IMR-90 (cell line): ENCODE data around the gene HYAL1.

Experiments
- BHLHE40 ChIP-seq: fragments of 150-350 bp; IDR thresholded peaks from 2 replicates; pipeline ENCODE4 v1.6.1; 2016; ENCODE audit warnings: mild to moderate bottlenecking, low read depth, low read length
- CEBPB ChIP-seq: IDR thresholded peaks from 2 replicates; pipeline ENCODE4 v1.6.1; 2012; ENCODE audit warnings: low read depth, low read length, improper control_type of control experiment
- CTCF ChIP-seq: conservative IDR thresholded peaks from 2 replicates; pipeline ENCODE4 v1.5.1; 2012; ENCODE audit warnings: mild to moderate bottlenecking, low read depth, low read length, improper control_type of control experiment
- ELK1 ChIP-seq: fragments of 150-350 bp; IDR thresholded peaks from 2 replicates; pipeline ENCODE4 v1.6.1; 2016; ENCODE audit warnings: low read depth, mild to moderate bottlenecking, low read length, moderate library complexity, borderline replicate concordance
- MAFK ChIP-seq: IDR thresholded peaks from 2 replicates; pipeline ENCODE4 v1.6.1; 2012; ENCODE audit warnings: low read depth, low read length, improper control_type of control experiment
- MAZ ChIP-seq: IDR thresholded peaks from 2 replicates; pipeline ENCODE4 v1.6.1; 2012; ENCODE audit warnings: low read depth, mild to moderate bottlenecking, low read length, improper control_type of control experiment, moderate library complexity, borderline replicate concordance
- MXI1 ChIP-seq: IDR thresholded peaks from 2 replicates; pipeline ENCODE4 v1.6.1; 2012; ENCODE audit warnings: low read depth, mild to moderate bottlenecking, low read length, moderate library complexity, borderline replicate concordance
- POLR2A ChIP-seq: IDR thresholded peaks from 2 replicates; pipeline ENCODE4 v1.6.1; 2012; ENCODE audit warnings: mild to moderate bottlenecking, low read depth, low read length
- RAD21 ChIP-seq: IDR thresholded peaks from 2 replicates; pipeline ENCODE4 v1.6.1; 2012; ENCODE audit warnings: low read length, improper control_type of control experiment
- RFX5 ChIP-seq: IDR thresholded peaks from 2 replicates; pipeline ENCODE4 v1.8.0; 2012; ENCODE audit warnings: low read depth, mild to moderate bottlenecking, low read length, moderate library complexity
- SMC3 ChIP-seq: fragments of 150-350 bp; IDR thresholded peaks from 2 replicates; pipeline ENCODE4 v1.6.1; 2016; ENCODE audit warnings: low read depth, mild to moderate bottlenecking, antibody characterized with exemption, low read length, moderate library complexity

- TF ChIP-seq CTCF: no peak
- no peak for TF ChIP-seq POLR2A
- no peak for TF ChIP-seq SMC3
- TF ChIP-seq ELK1: no peak
- TF ChIP-seq RFX5: no peak
- TF ChIP-seq RAD21: no peak
- no peak for TF ChIP-seq CEBPB
- no peak for TF ChIP-seq BHLHE40
- no peak for TF ChIP-seq MAFK
- no peak for TF ChIP-seq MXI1
- no peak for TF ChIP-seq MAZ
Measured at GRCh38 chr3:50316657-50317242, 13.4 kb upstream of the HYAL1 start.
